Thymus (tissue), 14 donors: ENCODE data around the gene LIG1. TPM values are rescaled to one million over a fixed set of nuclear protein-coding genes. Genes with fewer than 3 reads are reported as not detected.

Experiments used
- DNase-seq, 9 donors: peaks; one replicate each; pipeline ENCODE4 v3.0.0-alpha.2; 2013; ENCODE audit warnings: low spot score in 9 of 9, low read depth in 6 of 9, missing footprints in 1 of 9
- H3K27ac ChIP-seq, 2 donors: one replicate each; pipeline ENCODE4 v1.5.1; 2013; ENCODE audit warnings: control low read depth in 1 of 2, low read depth in 1 of 2, low read length in 1 of 2, mild to moderate bottlenecking in 1 of 2, moderate library complexity in 1 of 2
- H3K27me3 ChIP-seq, 2 donors: one replicate each; pipeline ENCODE4 v1.5.1; 2013; ENCODE audit warnings: low read length in 1 of 2; ENCODE audit not compliant: control insufficient read depth in 2 of 2, insufficient read depth in 1 of 2
- H3K36me3 ChIP-seq, 2 donors: one replicate each; pipeline ENCODE4 v1.5.1; 2013; ENCODE audit warnings: low read length in 1 of 2, mild to moderate bottlenecking in 1 of 2, moderate library complexity in 1 of 2; ENCODE audit not compliant: control insufficient read depth in 2 of 2, insufficient read depth in 2 of 2
- H3K4me1 ChIP-seq, 2 donors: one replicate each; pipeline ENCODE4 v1.5.1; 2013; ENCODE audit warnings: low read length in 2 of 2; ENCODE audit not compliant: control insufficient read depth in 2 of 2, insufficient read depth in 2 of 2
- H3K4me3 ChIP-seq, 2 donors: one replicate each; pipeline ENCODE4 v1.5.1; 2013; ENCODE audit warnings: low read length in 2 of 2, control low read depth in 1 of 2, mild to moderate bottlenecking in 1 of 2
- H3K9me3 ChIP-seq, 2 donors: one replicate each; pipeline ENCODE4 v1.5.1; 2013; ENCODE audit warnings: low read length in 1 of 2, mild to moderate bottlenecking in 1 of 2; ENCODE audit not compliant: control insufficient read depth in 2 of 2, insufficient read depth in 1 of 2
- WGBS: extraction: QIAGEN DNeasy Blood & Tissue Kit; methylation state at CpG from one replicate; pipeline ENCODE4 v1.1.7; 2013; 5-methylcytosine and 5-hydroxymethylcytosine counted together
- long read RNA-seq, 10 donors: transcript quantifications; one replicate each; lab custom pipeline, GENCODE V29; 2026
- polyA plus RNA-seq: library from polyadenylated mRNA; stranded (reverse); fragments of 200-250 nt; gene quantifications from one replicate; pipeline ENCODE4 v1.2.3, GENCODE V29; 2013
- total RNA-seq: library from RNA; stranded (reverse); fragments of 120-200 nt; gene quantifications from one replicate; pipeline ENCODE4 v1.2.4, GENCODE V29; 2013
- donor health status: healthy.

Gene LIG1
- total RNA-seq (58.9 TPM), polyA plus RNA-seq (76.6 TPM)
- long read RNA-seq, donor 1, partial matches to known transcripts: 0 of 1 reads
- long read RNA-seq, donor 1, other reads (novel, unspliced or antisense): 0 of 1 reads
- long read RNA-seq, donor 2, transcript LIG1-201 (28 exons, 3,384 nt): major isoform, 9 of 20 reads
- long read RNA-seq, donor 2, partial matches to known transcripts: 5 of 20 reads
- long read RNA-seq, donor 2, other reads (novel, unspliced or antisense): 0 of 20 reads
- long read RNA-seq, donor 3, transcript LIG1-201 (28 exons, 3,384 nt): major isoform, 6 of 9 reads
- long read RNA-seq, donor 3, partial matches to known transcripts: 0 of 9 reads
- long read RNA-seq, donor 3, other reads (novel, unspliced or antisense): 0 of 9 reads
- long read RNA-seq, donor 4, partial matches to known transcripts: 0 of 1 reads
- long read RNA-seq, donor 4, other reads (novel, unspliced or antisense): 0 of 1 reads
- long read RNA-seq, donor 5, partial matches to known transcripts: 0 of 6 reads
- long read RNA-seq, donor 5, other reads (novel, unspliced or antisense): 0 of 6 reads
- long read RNA-seq, donor 6, partial matches to known transcripts: 0 of 3 reads
- long read RNA-seq, donor 6, other reads (novel, unspliced or antisense): 0 of 3 reads
- long read RNA-seq, donor 7, partial matches to known transcripts: 0 of 2 reads
- long read RNA-seq, donor 7, other reads (novel, unspliced or antisense): 0 of 2 reads
- long read RNA-seq, donor 8, partial matches to known transcripts: 0 of 1 reads
- long read RNA-seq, donor 8, other reads (novel, unspliced or antisense): 0 of 1 reads
- long read RNA-seq, donor 9, partial matches to known transcripts: 0 of 1 reads
- long read RNA-seq, donor 9, other reads (novel, unspliced or antisense): 0 of 1 reads
- long read RNA-seq, donor 10, partial matches to known transcripts: 0 of 1 reads
- long read RNA-seq, donor 10, other reads (novel, unspliced or antisense): 0 of 1 reads

- Histone ChIP-seq H3K9me3 (peaks cover 0 to 16% of the 10 kb centered on the region in 2 donors), H3K4me1 (peaks cover 4 to 12% of the 10 kb centered on the region in 2 donors), H3K4me3 (peak within 1 kb of the TSS; percentile 89 to 98), H3K36me3 (peaks cover 9% of the 10 kb centered on the region in 2 donors), H3K27me3 (no peaks in the 10 kb centered on the region), H3K27ac (peak within 1 kb of the TSS; percentile 97 to 98)
- WGBS: under 1% methylated on average over 82 of the region's 82 CpGs
- DNase-seq: peak; percentile 79 to 96 (median 88)
These were observed at the start of gene LIG1, which contains the start of gene ZSWIM9 for GRCh38 chr19:48169939-48170803. LIG1 (minus strand) TSS chr19:48170344; CDS start chr19:48165566, 4,778 bp downstream. ZSWIM9 (plus strand) TSS chr19:48170680; CDS start chr19:48171803, 1,123 bp downstream.

- no peak for DNase-seq
- no peak overlapping the region for H3K4me3 ChIP-seq
- H3K27ac ChIP-seq: no peak overlapping the region
- no peaks in the 10 kb centered on the region for H3K9me3 ChIP-seq
- H3K27me3 ChIP-seq: no peaks in the 10 kb centered on the region
- peaks cover 33 to 61% of the 10 kb centered on the region in 2 donors for H3K36me3 ChIP-seq
- no peaks in the 10 kb centered on the region for H3K4me1 ChIP-seq
- WGBS: 98% methylated on average over 6 of the region's 6 CpGs
These were observed 48.9 kb upstream of the LIG1 start for GRCh38 chr19:48218997-48219396.

- H3K36me3 ChIP-seq: peaks cover 40 to 68% of the 10 kb centered on the region in 2 donors
- WGBS: 91% methylated on average over 14 of the region's 14 CpGs
- no peak for DNase-seq
These were observed 46.8 kb upstream of the LIG1 start for GRCh38 chr19:48216933-48217332.

GRCh38 chr19:48213959-48214358, 43.8 kb upstream of the LIG1 start:
- over 99% methylated on average over 5 of the region's 5 CpGs for WGBS
- Histone ChIP-seq H3K27ac (no peak overlapping the region), H3K4me1 (no peaks in the 10 kb centered on the region), H3K36me3 (peaks cover 25 to 59% of the 10 kb centered on the region in 2 donors), H3K9me3 (no peaks in the 10 kb centered on the region), H3K27me3 (no peaks in the 10 kb centered on the region), H3K4me3 (no peak overlapping the region)
- no peak for DNase-seq

More at GRCh38 chr19:48216933-48217332, 46.8 kb upstream of the LIG1 start:
- Histone ChIP-seq H3K27ac (no peak overlapping the region), H3K4me1 (no peaks in the 10 kb centered on the region), H3K9me3 (no peaks in the 10 kb centered on the region), H3K4me3 (no peak overlapping the region), H3K27me3 (no peaks in the 10 kb centered on the region)

GRCh38 chr19:48210005-48210404, 39.9 kb upstream of the LIG1 start:
- WGBS: 94% methylated on average over 3 of the region's 3 CpGs
- H3K27me3 ChIP-seq: no peaks in the 10 kb centered on the region
- no peak for DNase-seq
- no peak overlapping the region for H3K27ac ChIP-seq
- no peaks in the 10 kb centered on the region for H3K4me1 ChIP-seq
- H3K36me3 ChIP-seq: peaks cover 14 to 34% of the 10 kb centered on the region in 2 donors
- no peaks in the 10 kb centered on the region for H3K9me3 ChIP-seq
- H3K4me3 ChIP-seq: no peak overlapping the region

- Histone ChIP-seq H3K36me3 (peaks cover 3 to 9% of the 10 kb centered on the region in 2 donors), H3K27ac (peak overlapping the region in 1 of 2 donors; percentile 27), H3K9me3 (no peaks in the 10 kb centered on the region), H3K4me3 (no peak overlapping the region), H3K4me1 (peaks cover 5 to 12% of the 10 kb centered on the region in 2 donors), H3K27me3 (no peaks in the 10 kb centered on the region)
- 91% methylated on average over 9 of the region's 9 CpGs for WGBS
- no peak for DNase-seq
These were observed 36.4 kb upstream of the LIG1 start for GRCh38 chr19:48206397-48207093.

- Histone ChIP-seq H3K9me3 (no peaks in the 10 kb centered on the region), H3K4me1 (peaks cover 5 to 12% of the 10 kb centered on the region in 2 donors), H3K36me3 (peaks cover 0 to 3% of the 10 kb centered on the region in 2 donors), H3K27ac (peak overlapping the region; percentile 61 to 67), H3K27me3 (no peaks in the 10 kb centered on the region), H3K4me3 (peak overlapping the region; percentile 57 to 68)
- DNase-seq: peak; percentile 77 to 95 (median 84)
- under 1% methylated on average over 34 of the region's 34 CpGs for WGBS
These were observed 33.9 kb upstream of the LIG1 start for GRCh38 chr19:48203794-48204628.
